ENCODE measurements around the gene TMEM30A. TPM values are rescaled to one million over a fixed set of nuclear protein-coding genes. Genes with fewer than 3 reads are reported as not detected.

The TMEM30A gene
- polyA plus RNA-seq, 3 donors, result 104 to 118 (median 110) TPM

Other genes starting within 250 kb of the TMEM30A start
- gene COL12A1, start 78.7 kb downstream of the TMEM30A start, polyA plus RNA-seq (ENCODE audit: insufficient read length in 3 of 3), result 10 to 100 TPM; 54.9 to 74.1 (median 68.6) TPM
- 100 to 1,000 TPM; 228 to 287 (median 285) TPM for gene COX7A2, start 41.0 kb downstream of the TMEM30A start, polyA plus RNA-seq (ENCODE audit: insufficient read length in 3 of 3)
- 1 to 10 TPM; 2.0 to 2.9 (median 2.2) TPM for gene FILIP1, start 209.0 kb upstream of the TMEM30A start, polyA plus RNA-seq (ENCODE audit: insufficient read length in 3 of 3)

Measured in renal pelvis (tissue), 3 donors.